NCI-H1048 (cell line): Measurements from ENCODE around the gene RNF141.

Experiments used
- DNase-seq: peaks from one replicate; lab custom pipeline; 2025; lab: John Stamatoyannopoulos, UW

RNF141 gene

DNA sequence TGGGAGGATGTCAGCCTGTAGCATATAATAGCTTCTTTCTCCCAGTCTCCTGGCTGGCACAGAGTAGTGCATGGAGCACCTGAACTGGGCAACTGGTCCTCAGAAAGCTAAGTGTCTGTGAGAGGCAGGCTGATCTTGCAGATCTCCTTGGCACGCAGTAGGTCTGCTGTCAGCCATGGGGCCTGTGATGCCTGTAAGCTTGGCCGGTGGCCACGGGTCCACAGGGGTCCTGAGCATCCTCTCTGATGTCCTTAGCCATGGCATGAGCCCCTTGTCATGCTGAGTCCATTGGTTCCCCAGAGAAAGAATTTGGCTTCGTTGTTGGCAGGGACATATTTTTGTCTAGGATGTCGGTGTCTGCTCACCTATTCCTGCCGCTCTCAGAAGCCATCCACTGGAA, 61.0 kb downstream of the RNF141 start:
- no peak for DNase-seq

DNA sequence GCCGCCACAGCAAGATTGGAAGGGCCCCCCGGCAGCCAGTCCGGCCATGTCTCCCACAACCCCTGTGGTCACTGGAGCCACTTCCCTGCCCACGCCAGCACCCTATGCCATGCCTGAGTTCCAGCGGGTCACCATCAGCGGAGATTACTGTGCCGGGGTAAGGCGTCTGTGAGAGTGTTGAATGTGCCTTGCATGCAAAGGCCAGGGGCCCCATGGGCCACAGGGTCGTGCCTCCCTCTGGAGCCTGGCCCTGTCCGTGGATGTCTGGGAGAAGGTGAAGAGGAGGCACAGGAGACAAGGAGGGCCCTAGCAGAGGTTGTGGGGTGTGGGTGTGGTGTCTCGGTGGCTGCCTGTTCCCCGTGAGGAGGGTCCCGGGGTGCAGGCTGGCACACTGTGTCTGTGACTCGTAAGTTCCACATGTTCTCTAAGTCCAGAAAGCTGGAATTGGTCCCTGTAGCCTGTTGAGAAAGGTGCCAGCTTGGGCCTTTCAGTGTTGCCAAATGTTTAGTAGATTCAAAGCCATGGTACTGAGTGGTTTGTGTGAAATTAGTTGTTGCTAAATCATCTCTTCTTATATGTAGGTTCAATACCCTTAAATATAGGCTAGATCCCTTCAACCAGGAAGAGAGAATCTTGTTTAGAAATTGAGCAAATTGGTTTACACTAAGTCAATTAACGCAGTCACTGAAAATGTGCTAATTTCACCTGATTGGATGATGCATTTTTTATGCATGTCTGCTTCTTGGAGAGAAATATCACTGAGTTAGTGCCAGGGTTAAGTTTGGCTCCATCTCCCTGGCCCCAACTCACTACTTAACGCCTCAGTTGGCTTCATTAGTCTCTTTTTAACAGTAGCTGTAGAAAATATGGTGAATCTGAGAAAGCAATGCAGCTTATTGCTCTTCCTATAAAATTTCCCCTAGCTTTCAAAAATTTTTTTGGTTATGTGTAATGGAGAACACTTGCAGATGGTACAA, 62.1 kb downstream of the RNF141 start:
- DNase-seq: no peak

DNA sequence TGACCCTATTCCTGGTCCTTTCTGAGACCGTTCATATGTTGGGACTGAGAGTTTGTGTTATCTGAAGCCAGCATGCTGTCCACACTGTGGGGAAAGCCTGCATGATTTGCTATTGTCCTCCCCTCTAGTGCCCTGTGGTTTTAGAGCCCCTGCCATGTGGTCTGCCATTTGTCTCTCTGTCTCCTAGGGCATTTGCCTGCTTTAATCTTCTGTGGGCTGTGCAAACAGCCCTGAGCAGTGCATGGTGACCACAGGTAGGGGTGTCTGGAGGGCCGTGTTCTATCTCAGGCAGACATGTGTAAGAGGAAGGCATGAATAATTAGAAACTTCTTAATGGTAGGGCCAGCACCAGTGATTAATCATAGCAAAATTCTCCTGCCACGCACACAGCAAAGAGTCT, 62.9 kb downstream of the RNF141 start:
- DNase-seq: no peak

- DNase-seq: no peak
These were observed 63.3 kb downstream of the RNF141 start for GRCh38 chr11:10477690-10478046.

DNA sequence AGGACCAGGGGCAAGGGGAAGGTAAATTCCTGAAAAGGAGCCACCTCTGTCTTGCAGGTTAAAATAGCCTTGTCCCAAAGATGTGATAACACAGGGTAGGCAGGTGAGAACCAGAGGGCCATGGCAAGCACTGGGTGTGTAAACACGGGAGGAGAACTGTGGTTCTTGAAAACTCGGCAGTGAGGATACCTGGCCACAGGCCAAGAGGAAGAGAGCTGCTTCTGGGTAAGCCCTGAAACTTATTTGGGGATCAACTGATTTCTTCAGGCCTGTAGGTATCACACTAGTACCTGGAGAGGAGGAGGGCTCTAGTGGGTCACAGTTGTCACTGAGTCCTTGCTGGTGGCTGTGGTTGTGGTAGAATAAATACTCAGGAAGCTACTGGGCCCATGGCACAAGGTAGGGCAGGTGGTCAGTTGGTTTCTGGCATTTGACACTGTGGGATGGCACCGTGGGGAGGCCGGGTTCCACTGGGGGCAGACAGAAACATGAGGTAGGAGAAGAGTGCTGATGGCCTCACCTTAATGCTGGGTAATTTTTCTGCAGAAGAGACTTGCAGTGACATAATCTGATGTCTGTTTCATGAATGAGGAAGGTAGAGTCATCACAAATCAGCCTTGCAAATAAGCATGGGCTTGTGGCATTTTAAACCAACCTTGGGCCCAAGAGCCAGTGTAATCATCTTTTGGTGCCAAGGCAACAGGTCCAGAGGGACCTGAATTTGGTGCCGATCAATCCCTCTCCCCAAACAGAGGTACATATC, 63.9 kb downstream of the RNF141 start:
- no peak for DNase-seq

DNA sequence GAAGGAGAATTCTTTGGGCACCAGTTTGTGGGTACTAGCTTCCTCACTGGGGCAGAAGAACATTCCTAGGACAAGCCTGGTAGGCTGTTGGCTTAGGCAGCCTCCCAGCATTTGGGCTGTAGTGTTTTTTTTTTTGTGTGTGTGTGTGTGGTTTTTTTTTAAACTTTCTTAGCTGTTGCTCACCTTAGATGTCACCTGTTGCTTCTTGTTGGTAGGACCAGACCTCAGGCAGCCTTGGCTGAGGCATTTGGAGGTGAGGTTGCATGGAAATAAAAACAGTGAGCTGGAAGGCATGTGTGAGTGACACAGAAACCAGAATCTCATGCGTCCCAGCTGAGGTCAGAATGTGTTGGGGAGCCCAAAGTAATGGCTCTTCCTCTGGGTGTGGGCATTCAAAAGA, 64.6 kb downstream of the RNF141 start:
- DNase-seq: no peak

DNA sequence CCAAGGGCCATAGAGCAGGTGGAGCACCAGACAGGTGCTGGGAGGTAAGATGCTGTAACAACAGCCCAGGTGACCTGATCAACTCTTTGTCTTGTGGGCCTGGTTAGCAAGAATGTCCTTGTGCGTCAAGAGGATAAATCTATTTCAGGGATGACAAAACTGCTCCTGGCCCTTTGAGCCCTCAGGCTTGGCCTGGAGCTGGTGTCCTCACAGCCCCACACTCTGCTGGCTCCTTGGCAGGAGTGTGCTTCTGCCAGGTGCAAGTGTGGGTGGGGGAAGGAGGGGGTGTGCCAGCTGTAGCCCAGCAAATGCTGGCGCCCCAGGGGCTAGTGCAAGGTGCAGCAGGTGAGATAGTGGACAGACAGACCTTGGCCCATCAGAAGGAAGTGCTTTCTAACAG, 66.4 kb downstream of the RNF141 start:
- DNase-seq: no peak

DNA sequence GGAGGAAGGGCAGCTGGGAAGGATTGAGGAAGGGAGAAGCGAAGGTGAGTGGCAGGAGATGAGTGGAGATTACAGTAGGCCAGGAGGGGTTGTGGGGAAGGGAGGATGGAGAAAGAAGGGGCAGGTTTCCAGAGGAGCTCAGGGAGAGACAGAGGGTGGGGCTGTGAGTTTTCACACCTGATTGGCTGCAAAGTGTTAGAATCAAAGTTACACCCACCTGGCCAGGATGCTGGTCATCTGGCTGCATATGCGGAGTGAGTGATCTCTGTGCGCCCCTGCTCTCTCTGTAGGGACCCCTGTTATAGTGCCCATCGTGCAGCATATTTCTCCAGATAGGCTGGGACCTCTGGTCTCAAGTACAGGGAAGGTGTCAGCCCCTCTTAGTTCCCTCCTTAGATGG, 67.6 kb downstream of the RNF141 start:
- DNase-seq: no peak

GRCh38 chr11:10462746-10463300, 78.2 kb downstream of the RNF141 start:
- no peak for DNase-seq
